ENCODE data around the gene MAP2K5.
A peak's percentile ranks its signal among the peaks of the same experiment; 100 is the strongest.

DNA sequence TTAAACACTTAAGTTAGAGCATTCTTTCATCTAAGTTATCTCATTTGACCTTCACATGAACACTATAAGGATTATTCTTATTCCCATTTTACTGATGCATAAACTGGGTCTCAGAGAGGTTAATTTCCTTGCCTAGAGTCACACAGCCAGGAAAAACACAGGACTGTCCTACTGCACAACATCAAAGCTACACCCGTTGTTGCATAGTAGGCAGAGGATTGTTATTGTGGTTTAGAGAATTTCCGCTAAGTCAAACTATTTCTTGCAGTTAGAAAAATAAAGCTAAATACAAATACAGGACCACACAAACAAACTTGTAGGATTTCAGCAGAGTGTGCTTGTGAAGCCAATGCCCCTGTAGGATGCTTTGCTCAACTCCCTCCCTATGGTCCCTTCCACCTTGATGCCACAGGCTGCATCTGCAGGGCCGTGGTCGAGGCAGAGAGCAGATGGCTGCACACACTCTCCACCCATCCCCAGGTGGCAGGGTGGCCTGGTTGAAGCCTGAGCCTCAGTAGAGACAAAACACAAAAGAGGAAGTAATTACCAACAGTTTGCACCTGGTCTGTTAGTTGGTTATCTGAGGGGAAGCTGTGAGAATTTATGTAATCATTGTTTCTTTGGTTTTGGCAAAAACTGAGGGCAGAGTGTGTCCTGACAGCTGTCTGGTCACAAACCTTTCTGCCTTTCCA is 241.7 kb downstream of the MAP2K5 start:
- TF ChIP-seq, protein P1, sequence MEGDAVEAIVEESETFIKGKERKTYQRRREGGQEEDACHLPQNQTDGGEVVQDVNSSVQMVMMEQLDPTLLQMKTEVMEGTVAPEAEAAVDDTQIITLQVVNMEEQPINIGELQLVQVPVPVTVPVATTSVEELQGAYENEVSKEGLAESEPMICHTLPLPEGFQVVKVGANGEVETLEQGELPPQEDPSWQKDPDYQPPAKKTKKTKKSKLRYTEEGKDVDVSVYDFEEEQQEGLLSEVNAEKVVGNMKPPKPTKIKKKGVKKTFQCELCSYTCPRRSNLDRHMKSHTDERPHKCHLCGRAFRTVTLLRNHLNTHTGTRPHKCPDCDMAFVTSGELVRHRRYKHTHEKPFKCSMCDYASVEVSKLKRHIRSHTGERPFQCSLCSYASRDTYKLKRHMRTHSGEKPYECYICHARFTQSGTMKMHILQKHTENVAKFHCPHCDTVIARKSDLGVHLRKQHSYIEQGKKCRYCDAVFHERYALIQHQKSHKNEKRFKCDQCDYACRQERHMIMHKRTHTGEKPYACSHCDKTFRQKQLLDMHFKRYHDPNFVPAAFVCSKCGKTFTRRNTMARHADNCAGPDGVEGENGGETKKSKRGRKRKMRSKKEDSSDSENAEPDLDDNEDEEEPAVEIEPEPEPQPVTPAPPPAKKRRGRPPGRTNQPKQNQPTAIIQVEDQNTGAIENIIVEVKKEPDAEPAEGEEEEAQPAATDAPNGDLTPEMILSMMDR (IDR thresholded peaks at IDR 0.05; ENCODE audit: low read depth, low read length), result no peak
- TF ChIP-seq, protein P2, sequence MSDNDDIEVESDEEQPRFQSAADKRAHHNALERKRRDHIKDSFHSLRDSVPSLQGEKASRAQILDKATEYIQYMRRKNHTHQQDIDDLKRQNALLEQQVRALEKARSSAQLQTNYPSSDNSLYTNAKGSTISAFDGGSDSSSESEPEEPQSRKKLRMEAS (IDR thresholded peaks at IDR 0.05; ENCODE audit: low read depth, low read length), result peak; percentile 84
- TF ChIP-seq POLR2A (IDR thresholded peaks at IDR 0.05; ENCODE audit: extremely low read depth, insufficient read length) (no peak), MYC (IDR thresholded peaks at IDR 0.05; ENCODE audit: low read depth, low read length) (peak; percentile 87)
